ACC112 (cell line): ENCODE data around the gene CAMK4.
A peak's percentile ranks its signal among the peaks of the same experiment; 100 is the strongest.

ENCODE experiments used
- H2AFZ ChIP-seq: fragments of 200-600 bp; sonication (generic); one replicate; pipeline ENCODE4 v1.6.0; 2017; ENCODE audit warnings: antibody characterized with exemption, low read length; ENCODE audit not compliant: unreplicated experiment
- H3K27ac ChIP-seq: fragments of 200-600 bp; sonication (generic); 2 replicates; pipeline ENCODE4 v1.5.1; 2014; ENCODE audit warnings: low read depth, mild to moderate bottlenecking, antibody characterized with exemption, low read length, moderate library complexity
- H3K27me3 ChIP-seq: fragments of 200-600 bp; sonication (generic); 2 replicates; pipeline ENCODE4 v1.6.1; 2014; ENCODE audit warnings: mild to moderate bottlenecking, antibody characterized with exemption, low read length, moderate library complexity, mixed read lengths; ENCODE audit not compliant: insufficient read depth
- H3K36me3 ChIP-seq: fragments of 200-600 bp; sonication (generic); 2 replicates; pipeline ENCODE4 v1.6.1; 2016; ENCODE audit warnings: mild to moderate bottlenecking, antibody characterized with exemption, low read length, moderate library complexity, mixed read lengths; ENCODE audit not compliant: insufficient read depth
- H3K4me1 ChIP-seq: fragments of 200-600 bp; sonication (generic); one replicate; pipeline ENCODE4 v1.6.1; 2016; ENCODE audit warnings: low read length, mixed read lengths; ENCODE audit not compliant: insufficient read depth, unreplicated experiment, control insufficient read depth
- H3K4me3 ChIP-seq: fragments of 200-600 bp; sonication (generic); 2 replicates; pipeline ENCODE4 v1.5.1; 2014; ENCODE audit warnings: mild to moderate bottlenecking, low read depth, low read length
- H3K79me2 ChIP-seq: fragments of 200-600 bp; sonication (generic); one replicate; pipeline ENCODE4 v1.6.0; 2016; ENCODE audit warnings: low read length; ENCODE audit not compliant: control insufficient read depth, unreplicated experiment, insufficient read depth

Gene CAMK4

GRCh38 chr5:111309384-111309783 is 85.2 kb downstream of the CAMK4 start:
- H3K79me2 ChIP-seq, result no peaks in the 10 kb centered on the region
- H3K36me3 ChIP-seq, result no peaks in the 10 kb centered on the region
- H3K27ac ChIP-seq, result no peak overlapping the region
- H2AFZ ChIP-seq, result no peak overlapping the region
- H3K4me1 ChIP-seq, result no peaks in the 10 kb centered on the region
- H3K4me3 ChIP-seq, result no peak overlapping the region
- no peaks in the 10 kb centered on the region for H3K27me3 ChIP-seq

GRCh38 chr5:111310711-111311620 is 86.8 kb downstream of the CAMK4 start:
- Histone ChIP-seq H3K27me3 (no peaks in the 10 kb centered on the region), H3K79me2 (no peaks in the 10 kb centered on the region), H3K36me3 (no peaks in the 10 kb centered on the region), H3K4me3 (no peak overlapping the region), H3K4me1 (no peaks in the 10 kb centered on the region), H2AFZ (no peak overlapping the region), H3K27ac (no peak overlapping the region)

- H3K27me3 ChIP-seq, result no peaks in the 10 kb centered on the region
- no peak overlapping the region for H3K27ac ChIP-seq
- no peaks in the 10 kb centered on the region for H3K36me3 ChIP-seq
- H3K4me3 ChIP-seq, result no peak overlapping the region
- no peak overlapping the region for H2AFZ ChIP-seq
- no peaks in the 10 kb centered on the region for H3K79me2 ChIP-seq
- no peaks in the 10 kb centered on the region for H3K4me1 ChIP-seq
Observed at GRCh38 chr5:111311666-111312065, 87.5 kb downstream of the CAMK4 start.

- Histone ChIP-seq H3K36me3 (no peaks in the 10 kb centered on the region), H3K4me3 (no peak overlapping the region), H3K4me1 (no peaks in the 10 kb centered on the region), H2AFZ (no peak overlapping the region), H3K27me3 (no peaks in the 10 kb centered on the region), H3K27ac (no peak overlapping the region), H3K79me2 (no peaks in the 10 kb centered on the region)
Observed at GRCh38 chr5:111313017-111313724, 89.0 kb downstream of the CAMK4 start.

- Histone ChIP-seq H3K36me3 (no peaks in the 10 kb centered on the region), H3K4me1 (no peaks in the 10 kb centered on the region), H3K79me2 (no peaks in the 10 kb centered on the region), H3K4me3 (no peak overlapping the region), H3K27me3 (no peaks in the 10 kb centered on the region), H2AFZ (no peak overlapping the region), H3K27ac (no peak overlapping the region)
Observed at GRCh38 chr5:111320953-111321352, 96.8 kb downstream of the CAMK4 start.

GRCh38 chr5:111321376-111321775 is 97.2 kb downstream of the CAMK4 start:
- H3K4me3 ChIP-seq, result no peak overlapping the region
- no peaks in the 10 kb centered on the region for H3K36me3 ChIP-seq
- no peak overlapping the region for H2AFZ ChIP-seq
- H3K27me3 ChIP-seq, result no peaks in the 10 kb centered on the region
- H3K4me1 ChIP-seq, result no peaks in the 10 kb centered on the region
- H3K27ac ChIP-seq, result no peak overlapping the region
- H3K79me2 ChIP-seq, result no peaks in the 10 kb centered on the region

GRCh38 chr5:111326551-111326950 is 102.4 kb downstream of the CAMK4 start:
- Histone ChIP-seq H2AFZ (no peak overlapping the region), H3K27me3 (no peaks in the 10 kb centered on the region), H3K4me1 (no peaks in the 10 kb centered on the region), H3K36me3 (no peaks in the 10 kb centered on the region), H3K4me3 (no peak overlapping the region), H3K79me2 (no peaks in the 10 kb centered on the region), H3K27ac (no peak overlapping the region)

- Histone ChIP-seq H3K36me3 (no peaks in the 10 kb centered on the region), H3K79me2 (no peaks in the 10 kb centered on the region), H3K27me3 (no peaks in the 10 kb centered on the region), H3K27ac (peak overlapping the region; percentile 58), H3K4me1 (peaks cover 9% of the 10 kb centered on the region), H3K4me3 (peak overlapping the region; percentile 52; the same call in 1 of the 2 replicates), H2AFZ (no peak overlapping the region)
Observed at GRCh38 chr5:111337133-111337532, 112.9 kb downstream of the CAMK4 start.

- Histone ChIP-seq H3K4me3 (peak overlapping the region; percentile 52), H3K27ac (peak overlapping the region; percentile 58), H3K27me3 (no peaks in the 10 kb centered on the region), H3K36me3 (no peaks in the 10 kb centered on the region), H3K79me2 (no peaks in the 10 kb centered on the region), H2AFZ (peak overlapping the region; percentile 53), H3K4me1 (peaks cover 9% of the 10 kb centered on the region)
Observed at GRCh38 chr5:111337688-111338087, 113.5 kb downstream of the CAMK4 start.

GRCh38 chr5:111345731-111346130 is 121.5 kb downstream of the CAMK4 start:
- Histone ChIP-seq H3K4me1 (no peaks in the 10 kb centered on the region), H3K27ac (no peak overlapping the region), H3K36me3 (no peaks in the 10 kb centered on the region), H3K79me2 (no peaks in the 10 kb centered on the region), H3K4me3 (no peak overlapping the region), H3K27me3 (no peaks in the 10 kb centered on the region), H2AFZ (no peak overlapping the region)

GRCh38 chr5:111347021-111347420 is 122.8 kb downstream of the CAMK4 start:
- Histone ChIP-seq H2AFZ (no peak overlapping the region), H3K4me1 (no peaks in the 10 kb centered on the region), H3K27ac (no peak overlapping the region), H3K27me3 (no peaks in the 10 kb centered on the region), H3K4me3 (no peak overlapping the region), H3K79me2 (no peaks in the 10 kb centered on the region), H3K36me3 (no peaks in the 10 kb centered on the region)
